Activated effector memory CD4-positive, alpha-beta T cell treated with Interleukin-2 at 50 U/mL for 16 hours (primary cell): ENCODE measurements around the gene EMD.
A peak's percentile ranks its signal among the peaks of the same experiment; 100 is the strongest.

Source experiments
- DNase-seq: peaks from one replicate; pipeline ENCODE4 v3.0.0-alpha.2; 2020

The EMD gene

DNA sequence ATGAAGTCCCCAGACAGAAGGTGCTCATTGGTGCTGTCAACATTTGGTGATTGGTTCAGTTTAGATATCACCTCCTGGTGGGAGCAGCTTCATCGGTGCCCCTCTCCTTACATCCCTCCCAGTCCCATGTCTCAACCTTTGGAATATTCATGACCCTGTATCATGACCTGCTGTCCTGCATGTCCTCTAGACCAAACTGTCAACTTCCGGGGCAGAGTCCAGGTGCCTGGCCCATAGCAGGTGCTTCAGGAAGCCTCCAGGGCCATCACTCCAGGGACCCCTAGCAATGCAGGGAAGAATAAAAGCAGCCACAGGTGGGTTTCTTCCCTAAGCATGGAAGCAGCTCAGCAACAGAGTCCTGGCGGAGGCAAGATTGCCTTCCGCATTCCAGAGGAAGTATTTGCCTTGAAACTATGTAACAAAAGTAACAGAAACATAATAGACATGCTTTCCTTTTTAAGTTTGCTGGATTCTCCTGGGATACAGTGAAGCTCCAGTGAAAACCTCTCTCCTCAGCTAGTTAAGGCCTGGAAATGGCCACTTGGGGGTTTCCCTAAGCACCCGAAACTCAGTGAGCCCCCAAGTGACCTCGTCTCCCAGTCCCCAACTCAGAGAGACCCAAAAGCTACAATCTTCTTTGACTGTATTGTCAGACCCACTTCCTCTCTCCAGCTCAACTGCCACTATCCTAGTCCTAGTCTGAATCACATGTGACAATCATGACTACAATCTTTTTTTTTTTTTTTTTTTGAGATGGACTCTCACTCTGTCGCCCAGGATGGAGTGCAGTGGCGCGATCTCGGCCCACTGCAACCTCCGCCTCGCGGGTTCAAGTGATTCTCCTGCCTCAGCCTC, 48.0 kb downstream of the EMD start:
- no peak for DNase-seq

DNA sequence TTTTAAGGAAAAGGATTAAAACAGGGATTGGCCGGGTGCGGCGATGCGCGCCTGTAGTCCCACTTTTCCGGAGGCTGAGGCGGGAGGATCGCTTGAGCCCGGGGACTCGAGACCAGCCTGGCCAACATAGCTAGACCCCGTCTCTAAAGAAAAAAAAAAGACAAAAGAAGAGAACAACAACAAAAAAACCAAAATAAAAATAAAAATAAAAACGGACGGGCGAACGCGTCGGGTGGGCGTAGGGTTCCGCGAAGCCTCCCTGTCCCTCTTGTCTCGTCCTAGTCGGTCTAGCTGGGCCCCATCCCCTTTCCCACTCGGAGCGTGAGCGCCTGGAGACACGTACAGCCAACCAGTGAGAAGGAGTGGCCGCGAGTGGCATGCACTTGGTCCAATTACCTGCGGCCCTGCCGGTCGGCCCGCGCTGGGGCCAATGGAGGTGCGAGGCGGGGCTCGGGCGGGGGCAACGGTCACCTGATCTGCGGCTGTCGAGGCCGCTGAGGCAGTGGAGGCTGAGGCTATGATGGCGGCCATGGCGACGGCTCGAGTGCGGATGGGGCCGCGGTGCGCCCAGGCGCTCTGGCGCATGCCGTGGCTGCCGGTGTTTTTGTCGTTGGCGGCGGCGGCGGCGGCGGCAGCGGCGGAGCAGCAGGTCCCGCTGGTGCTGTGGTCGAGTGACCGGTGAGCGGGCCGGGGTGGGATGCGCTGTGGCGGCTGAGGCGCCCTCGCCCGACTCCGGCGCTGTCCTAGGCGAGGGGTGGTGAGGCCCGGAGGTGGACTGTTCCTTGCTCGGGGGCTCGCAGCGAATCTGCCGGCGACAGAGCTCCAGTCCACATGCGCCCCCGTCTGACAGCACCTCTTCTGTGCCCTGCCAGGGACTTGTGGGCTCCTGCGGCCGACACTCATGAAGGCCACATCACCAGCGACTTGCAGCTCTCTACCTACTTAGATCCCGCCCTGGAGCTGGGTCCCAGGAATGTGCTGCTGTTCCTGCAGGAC, 49.4 kb downstream of the EMD start, which contains the start of gene ATP6AP1:
ATP6AP1 (plus strand) TSS at position 502 of the 996 bp plus-strand sequence; CDS start at position 518, 16 bp downstream.
- DNase-seq, result peak; percentile 82

GRCh38 chrX:154429711-154430110, 50.6 kb downstream of the EMD start:
- no peak for DNase-seq

DNA sequence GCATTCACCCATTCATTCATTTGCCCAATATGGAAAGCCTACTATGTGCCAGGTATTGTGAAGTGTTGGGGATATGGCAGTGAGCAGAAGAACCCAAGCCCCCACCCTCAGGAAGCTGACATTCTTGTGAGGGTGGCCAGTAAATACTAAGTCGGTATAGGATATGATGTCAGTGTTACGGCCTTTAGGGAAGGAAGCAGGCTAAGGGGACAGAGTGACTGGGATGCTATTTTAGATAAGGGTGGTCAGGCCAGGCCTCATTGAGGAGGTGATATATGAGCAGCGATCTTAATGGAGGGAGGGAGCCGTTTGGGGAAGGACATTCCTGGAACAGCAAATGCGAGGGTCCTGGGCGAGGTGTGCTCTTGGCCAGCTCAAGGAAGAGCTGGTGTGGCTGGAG, 51.4 kb downstream of the EMD start:
- DNase-seq, result no peak

DNA sequence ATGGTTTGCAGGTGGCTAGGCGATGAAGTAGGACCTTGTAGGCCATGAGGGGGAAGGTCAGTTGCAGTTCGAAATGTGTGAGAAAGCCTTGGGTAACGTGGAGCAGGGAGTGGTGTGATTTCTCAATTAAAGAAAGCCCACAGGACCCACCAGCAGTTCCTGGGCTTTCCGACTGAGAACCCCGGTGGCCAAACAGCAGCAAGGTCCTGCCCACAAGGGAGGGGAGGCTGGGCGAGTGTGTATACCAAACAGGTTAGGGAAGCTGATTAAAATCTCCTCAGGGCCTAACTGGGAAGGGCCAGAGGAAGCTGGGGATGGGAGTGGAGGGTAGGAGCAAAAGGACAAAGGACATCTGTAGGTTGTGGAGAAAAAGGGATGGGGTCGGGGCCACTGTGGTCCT, 51.8 kb downstream of the EMD start:
- no peak for DNase-seq
